Measurements from ENCODE around the gene LDLRAD4.

LDLRAD4 gene

GRCh38 chr18:13218368-13218991 is at the start of gene LDLRAD4:
LDLRAD4 (plus strand) TSS chr18:13218760.
- Histone ChIP-seq H3K9ac (peak within 1 kb of the TSS; percentile 93), H3K4me1 (peaks cover 65% of the 10 kb centered on the region), H3K4me3 (peak within 1 kb of the TSS; percentile 96), H3K4me2 (peak within 1 kb of the TSS; percentile 97), H3K27ac (peak within 1 kb of the TSS; percentile 93), H4K20me1 (peaks cover 34% of the 10 kb centered on the region), H3K27me3 (no peaks in the 10 kb centered on the region), H3K9me3 (no peaks in the 10 kb centered on the region), H3K36me3 (peaks cover 8% of the 10 kb centered on the region)
- TF ChIP-seq Cebpa-rat (IDR thresholded peaks at IDR 0.05), result no peak

- H3K9ac ChIP-seq, result no peak overlapping the region
- H3K4me2 ChIP-seq, result no peak overlapping the region
- H3K36me3 ChIP-seq, result no peaks in the 10 kb centered on the region
- no peak overlapping the region for H3K27ac ChIP-seq
- H3K27me3 ChIP-seq, result no peaks in the 10 kb centered on the region
- H3K9me3 ChIP-seq, result no peaks in the 10 kb centered on the region
- 0 out of 2 replicates have a peak, but pooled peaks cover 4% of the 10 kb centered on the region for H3K4me1 ChIP-seq
- H3K4me3 ChIP-seq, result no peak overlapping the region
- no peaks in the 10 kb centered on the region for H4K20me1 ChIP-seq
- TF ChIP-seq Cebpa-rat (IDR thresholded peaks at IDR 0.05), result no peak
These were observed 44.9 kb upstream of the LDLRAD4 start for GRCh38 chr18:13173578-13174145.

GRCh38 chr18:13175266-13175665 is 43.3 kb upstream of the LDLRAD4 start:
- Histone ChIP-seq H3K4me1 (0 out of 2 replicates have a peak, but pooled peaks cover 4% of the 10 kb centered on the region), H3K4me3 (no peak overlapping the region), H3K9me3 (no peaks in the 10 kb centered on the region), H3K36me3 (no peaks in the 10 kb centered on the region), H3K27me3 (no peaks in the 10 kb centered on the region), H4K20me1 (no peaks in the 10 kb centered on the region), H3K9ac (no peak overlapping the region), H3K27ac (no peak overlapping the region), H3K4me2 (no peak overlapping the region)
- TF ChIP-seq Cebpa-rat (IDR thresholded peaks at IDR 0.05), result no peak

- TF ChIP-seq Cebpa-rat (IDR thresholded peaks at IDR 0.05), result no peak
- Histone ChIP-seq H3K4me3 (no peak overlapping the region), H3K4me2 (no peak overlapping the region), H3K4me1 (0 out of 2 replicates have a peak, but pooled peaks cover 4% of the 10 kb centered on the region), H3K27ac (no peak overlapping the region), H3K27me3 (no peaks in the 10 kb centered on the region), H4K20me1 (no peaks in the 10 kb centered on the region), H3K9me3 (no peaks in the 10 kb centered on the region), H3K36me3 (no peaks in the 10 kb centered on the region), H3K9ac (no peak overlapping the region)
These were observed 42.8 kb upstream of the LDLRAD4 start for GRCh38 chr18:13175754-13176210.

GRCh38 chr18:13176847-13177246 is 41.7 kb upstream of the LDLRAD4 start:
- no peaks in the 10 kb centered on the region for H3K36me3 ChIP-seq
- H3K9ac ChIP-seq, result no peak overlapping the region
- no peak overlapping the region for H3K4me3 ChIP-seq
- H3K27ac ChIP-seq, result no peak overlapping the region
- H3K27me3 ChIP-seq, result no peaks in the 10 kb centered on the region
- no peaks in the 10 kb centered on the region for H3K9me3 ChIP-seq
- H4K20me1 ChIP-seq, result no peaks in the 10 kb centered on the region
- TF ChIP-seq Cebpa-rat (IDR thresholded peaks at IDR 0.05), result no peak
- H3K4me1 ChIP-seq, result 0 out of 2 replicates have a peak, but pooled peaks cover 4% of the 10 kb centered on the region
- no peak overlapping the region for H3K4me2 ChIP-seq

GRCh38 chr18:13178197-13178596 is 40.4 kb upstream of the LDLRAD4 start:
- H3K36me3 ChIP-seq, result no peaks in the 10 kb centered on the region
- H3K9ac ChIP-seq, result no peak overlapping the region
- H3K27me3 ChIP-seq, result no peaks in the 10 kb centered on the region
- 0 out of 2 replicates have a peak, but pooled peaks cover 4% of the 10 kb centered on the region for H3K4me1 ChIP-seq
- no peak overlapping the region for H3K4me2 ChIP-seq
- no peak overlapping the region for H3K27ac ChIP-seq
- TF ChIP-seq Cebpa-rat (IDR thresholded peaks at IDR 0.05), result no peak
- no peak overlapping the region for H3K4me3 ChIP-seq
- H3K9me3 ChIP-seq, result no peaks in the 10 kb centered on the region
- H4K20me1 ChIP-seq, result no peaks in the 10 kb centered on the region

- Histone ChIP-seq H3K27me3 (no peaks in the 10 kb centered on the region), H3K27ac (no peak overlapping the region), H3K9me3 (no peaks in the 10 kb centered on the region), H3K4me3 (no peak overlapping the region), H4K20me1 (no peaks in the 10 kb centered on the region), H3K4me2 (no peak overlapping the region), H3K36me3 (no peaks in the 10 kb centered on the region), H3K4me1 (0 out of 2 replicates have a peak, but pooled peaks cover 4% of the 10 kb centered on the region), H3K9ac (no peak overlapping the region)
- TF ChIP-seq Cebpa-rat (IDR thresholded peaks at IDR 0.05), result no peak
These were observed 39.6 kb upstream of the LDLRAD4 start for GRCh38 chr18:13178976-13179375.

GRCh38 chr18:13179566-13180113 is 38.9 kb upstream of the LDLRAD4 start:
- Histone ChIP-seq H3K9me3 (no peaks in the 10 kb centered on the region), H3K4me1 (0 out of 2 replicates have a peak, but pooled peaks cover 4% of the 10 kb centered on the region), H3K4me2 (no peak overlapping the region), H3K27ac (no peak overlapping the region), H3K27me3 (no peaks in the 10 kb centered on the region), H3K4me3 (no peak overlapping the region), H3K36me3 (no peaks in the 10 kb centered on the region), H4K20me1 (no peaks in the 10 kb centered on the region), H3K9ac (no peak overlapping the region)
- no peak for TF ChIP-seq Cebpa-rat (IDR thresholded peaks at IDR 0.05)

- TF ChIP-seq Cebpa-rat (IDR thresholded peaks at IDR 0.05), result no peak
- no peaks in the 10 kb centered on the region for H3K36me3 ChIP-seq
- H3K4me3 ChIP-seq, result no peak overlapping the region
- H3K9me3 ChIP-seq, result no peaks in the 10 kb centered on the region
- H3K27me3 ChIP-seq, result no peaks in the 10 kb centered on the region
- H4K20me1 ChIP-seq, result no peaks in the 10 kb centered on the region
- H3K9ac ChIP-seq, result no peak overlapping the region
- no peak overlapping the region for H3K27ac ChIP-seq
- no peak overlapping the region for H3K4me2 ChIP-seq
- 0 out of 2 replicates have a peak, but pooled peaks cover 3% of the 10 kb centered on the region for H3K4me1 ChIP-seq
These were observed 37.8 kb upstream of the LDLRAD4 start for GRCh38 chr18:13180614-13181375.

All from BLaER1 (cell line).